SK-N-SH (cell line): ENCODE measurements around the gene GSDMA.

Experiments
- CHD2 ChIP-seq: fragments of 150-350 bp; IDR thresholded peaks from 2 replicates; pipeline ENCODE4 v1.6.1; 2018; ENCODE audit warnings: low read length; ENCODE audit not compliant: partially characterized antibody
- EZH2phosphoT487 ChIP-seq: fragments of 200-600 bp; sonication (generic); IDR thresholded peaks from 2 replicates; pipeline ENCODE4 v1.6.1; 2017; ENCODE audit warnings: low read depth, mixed run types, mild to moderate bottlenecking, antibody characterized with exemption, moderate library complexity, borderline replicate concordance
- PBX3 ChIP-seq: IDR thresholded peaks from 2 replicates; pipeline ENCODE4; 2012
- POLR2AphosphoS5 ChIP-seq: IDR thresholded peaks from 2 replicates; pipeline ENCODE4 v1.6.1; 2012; ENCODE audit warnings: low read depth, low read length
- RAD21 ChIP-seq: IDR thresholded peaks from 2 replicates; pipeline ENCODE4 v1.6.1; 2012; ENCODE audit warnings: mild to moderate bottlenecking, low read length
- SIN3A ChIP-seq: IDR thresholded peaks from 2 replicates; pipeline ENCODE4 v1.6.1; 2012; ENCODE audit warnings: low read depth, mild to moderate bottlenecking, low read length, moderate library complexity, borderline replicate concordance
- SMC3 ChIP-seq: IDR thresholded peaks from 2 replicates; pipeline ENCODE4 v1.6.1; 2012; ENCODE audit warnings: low read depth, low read length, improper control_type of control experiment
- TAF1 ChIP-seq: IDR thresholded peaks from 2 replicates; pipeline ENCODE4 v1.6.1; 2012; ENCODE audit warnings: low read depth, mild to moderate bottlenecking, low read length, moderate library complexity, borderline replicate concordance
- USF1 ChIP-seq: IDR thresholded peaks from 2 replicates; pipeline ENCODE4 v1.4.0; 2012; ENCODE audit warnings: low read depth, borderline replicate concordance
- YY1 ChIP-seq: IDR thresholded peaks from 2 replicates; pipeline ENCODE4 v1.4.0; 2012; ENCODE audit warnings: low read depth, mild to moderate bottlenecking
- TF ChIP-seq, protein P1 (sequence below): fragments of 200-600 bp; sonication (generic); IDR thresholded peaks from 2 replicates; pipeline ENCODE4 v1.6.1; 2017; ENCODE audit warnings: antibody characterized with exemption, mild to moderate bottlenecking, moderate library complexity
- TF ChIP-seq, protein P2 (sequence below): IDR thresholded peaks from 2 replicates; pipeline ENCODE4 v1.4.0; 2012; ENCODE audit warnings: low read depth
- TF ChIP-seq, protein P3 (sequence below): IDR thresholded peaks from 2 replicates; pipeline ENCODE4 v1.4.0; 2012; ENCODE audit warnings: low read depth, borderline replicate concordance

GRCh38 chr17:40025559-40025958, 62.8 kb downstream of the GSDMA start:
- TF ChIP-seq, protein P1, sequence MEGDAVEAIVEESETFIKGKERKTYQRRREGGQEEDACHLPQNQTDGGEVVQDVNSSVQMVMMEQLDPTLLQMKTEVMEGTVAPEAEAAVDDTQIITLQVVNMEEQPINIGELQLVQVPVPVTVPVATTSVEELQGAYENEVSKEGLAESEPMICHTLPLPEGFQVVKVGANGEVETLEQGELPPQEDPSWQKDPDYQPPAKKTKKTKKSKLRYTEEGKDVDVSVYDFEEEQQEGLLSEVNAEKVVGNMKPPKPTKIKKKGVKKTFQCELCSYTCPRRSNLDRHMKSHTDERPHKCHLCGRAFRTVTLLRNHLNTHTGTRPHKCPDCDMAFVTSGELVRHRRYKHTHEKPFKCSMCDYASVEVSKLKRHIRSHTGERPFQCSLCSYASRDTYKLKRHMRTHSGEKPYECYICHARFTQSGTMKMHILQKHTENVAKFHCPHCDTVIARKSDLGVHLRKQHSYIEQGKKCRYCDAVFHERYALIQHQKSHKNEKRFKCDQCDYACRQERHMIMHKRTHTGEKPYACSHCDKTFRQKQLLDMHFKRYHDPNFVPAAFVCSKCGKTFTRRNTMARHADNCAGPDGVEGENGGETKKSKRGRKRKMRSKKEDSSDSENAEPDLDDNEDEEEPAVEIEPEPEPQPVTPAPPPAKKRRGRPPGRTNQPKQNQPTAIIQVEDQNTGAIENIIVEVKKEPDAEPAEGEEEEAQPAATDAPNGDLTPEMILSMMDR: no peak
- TF ChIP-seq TAF1 (no peak), SIN3A (no peak), RAD21 (no peak), PBX3 (no peak), CHD2 (no peak), EZH2phosphoT487 (no peak), YY1 (no peak), SMC3 (no peak), USF1 (no peak), POLR2AphosphoS5 (no peak)
- TF ChIP-seq, protein P2, sequence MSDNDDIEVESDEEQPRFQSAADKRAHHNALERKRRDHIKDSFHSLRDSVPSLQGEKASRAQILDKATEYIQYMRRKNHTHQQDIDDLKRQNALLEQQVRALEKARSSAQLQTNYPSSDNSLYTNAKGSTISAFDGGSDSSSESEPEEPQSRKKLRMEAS: no peak
- TF ChIP-seq, protein P3, sequence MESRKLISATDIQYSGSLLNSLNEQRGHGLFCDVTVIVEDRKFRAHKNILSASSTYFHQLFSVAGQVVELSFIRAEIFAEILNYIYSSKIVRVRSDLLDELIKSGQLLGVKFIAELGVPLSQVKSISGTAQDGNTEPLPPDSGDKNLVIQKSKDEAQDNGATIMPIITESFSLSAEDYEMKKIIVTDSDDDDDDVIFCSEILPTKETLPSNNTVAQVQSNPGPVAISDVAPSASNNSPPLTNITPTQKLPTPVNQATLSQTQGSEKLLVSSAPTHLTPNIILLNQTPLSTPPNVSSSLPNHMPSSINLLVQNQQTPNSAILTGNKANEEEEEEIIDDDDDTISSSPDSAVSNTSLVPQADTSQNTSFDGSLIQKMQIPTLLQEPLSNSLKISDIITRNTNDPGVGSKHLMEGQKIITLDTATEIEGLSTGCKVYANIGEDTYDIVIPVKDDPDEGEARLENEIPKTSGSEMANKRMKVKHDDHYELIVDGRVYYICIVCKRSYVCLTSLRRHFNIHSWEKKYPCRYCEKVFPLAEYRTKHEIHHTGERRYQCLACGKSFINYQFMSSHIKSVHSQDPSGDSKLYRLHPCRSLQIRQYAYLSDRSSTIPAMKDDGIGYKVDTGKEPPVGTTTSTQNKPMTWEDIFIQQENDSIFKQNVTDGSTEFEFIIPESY: no peak
